NCI-H460 (cell line): ENCODE results near the gene BCL3. TPM values are rescaled to one million over a fixed set of nuclear protein-coding genes. Genes with fewer than 3 reads are reported as not detected.

Experiments
- DNase-seq: peaks from one replicate; pipeline ENCODE4 v3.0.0-alpha.2; 2016; ENCODE audit warnings: low read depth; ENCODE audit errors: extremely low read depth
- total RNA-seq: library from RNA; depleted of rRNA; stranded (reverse); fragments of >200 nt; shearing (Covaris generic); gene quantifications from 2 replicates; pipeline ENCODE4 v1.2.3, GENCODE V29; 2014

The BCL3 gene
- total RNA-seq, 1 experiment from 2014 or later: 12.6 TPM

- no peak for DNase-seq
These were observed 8.1 kb upstream of the BCL3 start for GRCh38 chr19:44740351-44740824.

- DNase-seq: no peak
These were observed 7.2 kb upstream of the BCL3 start for GRCh38 chr19:44741258-44741731.

GRCh38 chr19:44741841-44742329 lies 6.6 kb upstream of the BCL3 start:
- peak; percentile 98 for DNase-seq

- DNase-seq: no peak
These were observed 6.0 kb upstream of the BCL3 start for GRCh38 chr19:44742330-44743061.

GRCh38 chr19:44744871-44745332 lies 3.6 kb upstream of the BCL3 start:
- DNase-seq: no peak

- no peak for DNase-seq
These were observed 3.1 kb upstream of the BCL3 start for GRCh38 chr19:44745341-44745831.

GRCh38 chr19:44745887-44746600 lies 2.5 kb upstream of the BCL3 start:
- no peak for DNase-seq

- DNase-seq: no peak
These were observed 1.9 kb upstream of the BCL3 start for GRCh38 chr19:44746616-44746945.

- DNase-seq: peak; percentile 91
These were observed 1.4 kb upstream of the BCL3 start for GRCh38 chr19:44746946-44747738.

- no peak for DNase-seq
These were observed 626 bp upstream of the BCL3 start for GRCh38 chr19:44747739-44748425.

- DNase-seq: no peak
These were observed 784 bp downstream of the BCL3 start for GRCh38 chr19:44749292-44749691.

GRCh38 chr19:44749994-44750393 lies 1.5 kb downstream of the BCL3 start:
- DNase-seq: no peak

- DNase-seq: no peak
These were observed 3.8 kb downstream of the BCL3 start for GRCh38 chr19:44752123-44752815.

GRCh38 chr19:44752816-44753625 lies 4.5 kb downstream of the BCL3 start:
- peak; percentile 85 for DNase-seq

- DNase-seq: no peak
These were observed 5.1 kb downstream of the BCL3 start for GRCh38 chr19:44753626-44753931.

GRCh38 chr19:44753932-44754749 lies 5.6 kb downstream of the BCL3 start:
- DNase-seq: peak; percentile 75

- no peak for DNase-seq
These were observed 6.2 kb downstream of the BCL3 start for GRCh38 chr19:44754750-44755080.

- no peak for DNase-seq
These were observed 6.7 kb downstream of the BCL3 start for GRCh38 chr19:44755219-44755618.
